NCI-H1105 (cell line): Measurements from ENCODE around the gene RAB10.
"Not testable (repeated sequence)": the region's sequence is repeated elsewhere in the genome, so short reads cannot be mapped to it uniquely, and the experiment has no call there.

Experiments
- DNase-seq: peaks from one replicate; lab custom pipeline; 2025; lab: John Stamatoyannopoulos, UW

RAB10 gene

GRCh38 chr2:26058390-26058789, 24.5 kb downstream of the RAB10 start:
- no peak for DNase-seq

GRCh38 chr2:26059542-26059941, 25.7 kb downstream of the RAB10 start:
- DNase-seq, result no peak

GRCh38 chr2:26061539-26061938, 27.7 kb downstream of the RAB10 start:
- DNase-seq, result no peak

GRCh38 chr2:26064846-26065245, 31.0 kb downstream of the RAB10 start:
- DNase-seq, result no peak

- DNase-seq, result no peak
Observed at GRCh38 chr2:26067186-26067974, 33.5 kb downstream of the RAB10 start.

GRCh38 chr2:26067980-26068507, 34.2 kb downstream of the RAB10 start:
- DNase-seq, result no peak

GRCh38 chr2:26068602-26069298, 34.9 kb downstream of the RAB10 start:
- DNase-seq, result no peak

- no peak for DNase-seq
Observed at GRCh38 chr2:26070730-26071129, 36.8 kb downstream of the RAB10 start.

- no peak for DNase-seq
Observed at GRCh38 chr2:26072925-26073768, 39.3 kb downstream of the RAB10 start.

- no peak for DNase-seq
Observed at GRCh38 chr2:26073830-26074229, 39.9 kb downstream of the RAB10 start.

- DNase-seq, result no peak
Observed at GRCh38 chr2:26074676-26075075, 40.8 kb downstream of the RAB10 start.

GRCh38 chr2:26075173-26075572, 41.3 kb downstream of the RAB10 start:
- no peak for DNase-seq

GRCh38 chr2:26076001-26076587, 42.2 kb downstream of the RAB10 start:
- DNase-seq, result no peak

- no peak for DNase-seq
Observed at GRCh38 chr2:26077291-26077690, 43.4 kb downstream of the RAB10 start.

GRCh38 chr2:26078939-26079338, 45.1 kb downstream of the RAB10 start:
- DNase-seq, result no peak

GRCh38 chr2:26080356-26080755, 46.5 kb downstream of the RAB10 start:
- no peak for DNase-seq

- DNase-seq, result not testable (repeated sequence)
Observed at GRCh38 chr2:26080925-26081324, 47.0 kb downstream of the RAB10 start.

- DNase-seq, result no peak
Observed at GRCh38 chr2:26081556-26081955, 47.7 kb downstream of the RAB10 start.

- no peak for DNase-seq
Observed at GRCh38 chr2:26086155-26086637, 52.3 kb downstream of the RAB10 start.

GRCh38 chr2:26086779-26087178, 52.9 kb downstream of the RAB10 start:
- no peak for DNase-seq

GRCh38 chr2:26088038-26088643, 54.3 kb downstream of the RAB10 start:
- no peak for DNase-seq
